ENCODE measurements around the gene DCP2.

DCP2 gene

GRCh38 chr5:113038714-113039113 lies 62.1 kb downstream of the DCP2 start:
- no peak for TF ChIP-seq GATA1 (IDR thresholded peaks at IDR 0.05; ENCODE audit: low read depth, low read length)
- TF ChIP-seq POLR2A (IDR thresholded peaks at IDR 0.05; ENCODE audit: low read length): no peak
- no peak for DNase-seq

- TF ChIP-seq POLR2A (IDR thresholded peaks at IDR 0.05; ENCODE audit: low read length) (no peak), GATA1 (IDR thresholded peaks at IDR 0.05; ENCODE audit: low read depth, low read length) (no peak)
- DNase-seq: no peak
Measured at GRCh38 chr5:113039229-113039933, 62.8 kb downstream of the DCP2 start.

GRCh38 chr5:113039934-113040285 lies 63.3 kb downstream of the DCP2 start:
- DNase-seq: no peak
- TF ChIP-seq POLR2A (IDR thresholded peaks at IDR 0.05; ENCODE audit: low read length): no peak
- no peak for TF ChIP-seq GATA1 (IDR thresholded peaks at IDR 0.05; ENCODE audit: low read depth, low read length)

GRCh38 chr5:113040672-113041260 lies 64.2 kb downstream of the DCP2 start:
- no peak for TF ChIP-seq POLR2A (IDR thresholded peaks at IDR 0.05; ENCODE audit: low read length)
- TF ChIP-seq GATA1 (IDR thresholded peaks at IDR 0.05; ENCODE audit: low read depth, low read length): no peak
- no peak for DNase-seq

- TF ChIP-seq GATA1 (IDR thresholded peaks at IDR 0.05; ENCODE audit: low read depth, low read length): no peak
- no peak for TF ChIP-seq POLR2A (IDR thresholded peaks at IDR 0.05; ENCODE audit: low read length)
- DNase-seq: peak; percentile 43 to 64
Measured at GRCh38 chr5:113042491-113043243, 66.1 kb downstream of the DCP2 start.

GRCh38 chr5:113043491-113043931 lies 66.9 kb downstream of the DCP2 start:
- DNase-seq: peak; percentile 17 to 22
- TF ChIP-seq POLR2A (IDR thresholded peaks at IDR 0.05; ENCODE audit: low read length): no peak
- TF ChIP-seq GATA1 (IDR thresholded peaks at IDR 0.05; ENCODE audit: low read depth, low read length): no peak

GRCh38 chr5:113044776-113045465 lies 68.3 kb downstream of the DCP2 start:
- no peak for DNase-seq
- TF ChIP-seq GATA1 (IDR thresholded peaks at IDR 0.05; ENCODE audit: low read depth, low read length) (no peak), POLR2A (IDR thresholded peaks at IDR 0.05; ENCODE audit: low read length) (no peak)

- TF ChIP-seq POLR2A (IDR thresholded peaks at IDR 0.05; ENCODE audit: low read length) (no peak), GATA1 (IDR thresholded peaks at IDR 0.05; ENCODE audit: low read depth, low read length) (no peak)
- peak; percentile 24 to 27 for DNase-seq
Measured at GRCh38 chr5:113047234-113047633, 70.6 kb downstream of the DCP2 start.

GRCh38 chr5:113047733-113048652 lies 71.4 kb downstream of the DCP2 start:
- no peak for TF ChIP-seq POLR2A (IDR thresholded peaks at IDR 0.05; ENCODE audit: low read length)
- TF ChIP-seq GATA1 (IDR thresholded peaks at IDR 0.05; ENCODE audit: low read depth, low read length): no peak
- no peak for DNase-seq

- DNase-seq: no peak
- TF ChIP-seq POLR2A (IDR thresholded peaks at IDR 0.05; ENCODE audit: low read length): no peak
- no peak for TF ChIP-seq GATA1 (IDR thresholded peaks at IDR 0.05; ENCODE audit: low read depth, low read length)
Measured at GRCh38 chr5:113048931-113049330, 72.3 kb downstream of the DCP2 start.

- no peak for TF ChIP-seq GATA1 (IDR thresholded peaks at IDR 0.05; ENCODE audit: low read depth, low read length)
- no peak for TF ChIP-seq POLR2A (IDR thresholded peaks at IDR 0.05; ENCODE audit: low read length)
- no peak for DNase-seq
Measured at GRCh38 chr5:113050721-113051382, 74.3 kb downstream of the DCP2 start.

- no peak for DNase-seq
- TF ChIP-seq GATA1 (IDR thresholded peaks at IDR 0.05; ENCODE audit: low read depth, low read length) (no peak), POLR2A (IDR thresholded peaks at IDR 0.05; ENCODE audit: low read length) (no peak)
Measured at GRCh38 chr5:113052041-113052795, 75.6 kb downstream of the DCP2 start.
